IMR-90 (cell line): ENCODE data around the gene LRAT. TPM values are rescaled to one million over a fixed set of nuclear protein-coding genes. Genes with fewer than 3 reads are reported as not detected.

Source experiments
- microRNA-seq, 2 experiments: library from miRNA; stranded (forward) in 1 of 2; unstranded in 1 of 2; fragments of 10-50 nt in 1 of 2; fragments of <30 nt in 1 of 2; gene quantifications in 1 of 2; microRNA quantifications in 1 of 2; one replicate each; pipeline versions ENCODE3 to v1.1.0; 2013 to 2020; ENCODE audit not compliant: insufficient read depth in 1 of 2, insufficient read length in 1 of 2, unreplicated experiment in 1 of 2
- polyA plus RNA-seq, 3 experiments: library from polyadenylated mRNA; depleted of rRNA; stranded (reverse); fragments of >200 nt; gene quantifications; 2 replicates each; pipeline ENCODE4 v1.2.3, GENCODE V29; 2012; ENCODE audit warnings: low replicate concordance in 1 of 3
- small RNA-seq, 5 experiments: library from RNA; depleted of rRNA; stranded (forward); fragments of <200 nt; gene quantifications; one replicate each; pipeline ENCODE3, GENCODE V24; 2012
- total RNA-seq: library from RNA; depleted of rRNA; stranded (reverse); fragments of >200 nt; gene quantifications from 2 replicates; pipeline ENCODE4 v1.2.3, GENCODE V29; 2012; rRNA removed

Gene LRAT
- total and polyA plus RNA-seq, 2 of the 4 experiments (the other 2 are of a cell fraction) = under 0.01 to 0.03 TPM

Small RNA genes lying within 50 kb of the gene (microRNA-seq; reads per million reads assigned to microRNA genes)
- gene NDUFB2P1 (ENCODE audit: insufficient read depth, insufficient read length) (not detected), gene RNU2-44P (ENCODE audit: insufficient read depth, insufficient read length) (not detected), gene RNU2-66P (ENCODE audit: insufficient read depth, insufficient read length) (not detected)

Small RNA genes lying within 50 kb of the gene (small RNA-seq; reads per million reads assigned to genes)
- 0 reads per million in 5 experiments for gene NDUFB2P1
- 0 to 3.0 (median 0.28) reads per million in 5 experiments for gene RNU2-44P
- gene RNU2-66P = 0 to 0.07 (median 0) reads per million in 5 experiments

Other genes starting within 250 kb of the LRAT start
- 107 and 200 TPM in 2 replicates for gene PLRG1, start 193.6 kb upstream of the LRAT start, total RNA-seq
- 70.0 and 76.1 TPM in 2 replicates for gene PLRG1, start 193.6 kb upstream of the LRAT start, polyA plus RNA-seq (2012; rRNA removed)
- not detected in 2 replicates for gene FGB, start 181.0 kb upstream of the LRAT start, total RNA-seq
- gene FGB, start 181.0 kb upstream of the LRAT start, polyA plus RNA-seq (2012; rRNA removed) = not detected in 2 replicates
- not detected in 2 replicates for gene FGA, start 153.3 kb upstream of the LRAT start, total RNA-seq
- not detected in 2 replicates for gene FGA, start 153.3 kb upstream of the LRAT start, polyA plus RNA-seq (2012; rRNA removed)
- not detected in 2 replicates for gene FGG, start 131.3 kb upstream of the LRAT start, total RNA-seq
- gene FGG, start 131.3 kb upstream of the LRAT start, polyA plus RNA-seq (2012; rRNA removed) = not detected in 2 replicates
- gene RBM46, start 37.3 kb downstream of the LRAT start, total RNA-seq = not detected in 2 replicates
- not detected in 2 replicates for gene RBM46, start 37.3 kb downstream of the LRAT start, polyA plus RNA-seq (2012; rRNA removed)